ENCODE data around the gene GNAT2.

The GNAT2 gene

GRCh38 chr1:109641861-109642260 lies 22.4 kb upstream of the GNAT2 start:
- no peak for DNase-seq (ENCODE audit: low spot score)

- DNase-seq (ENCODE audit: low spot score), result no peak
Observed at GRCh38 chr1:109641078-109641740, 21.8 kb upstream of the GNAT2 start.

DNA sequence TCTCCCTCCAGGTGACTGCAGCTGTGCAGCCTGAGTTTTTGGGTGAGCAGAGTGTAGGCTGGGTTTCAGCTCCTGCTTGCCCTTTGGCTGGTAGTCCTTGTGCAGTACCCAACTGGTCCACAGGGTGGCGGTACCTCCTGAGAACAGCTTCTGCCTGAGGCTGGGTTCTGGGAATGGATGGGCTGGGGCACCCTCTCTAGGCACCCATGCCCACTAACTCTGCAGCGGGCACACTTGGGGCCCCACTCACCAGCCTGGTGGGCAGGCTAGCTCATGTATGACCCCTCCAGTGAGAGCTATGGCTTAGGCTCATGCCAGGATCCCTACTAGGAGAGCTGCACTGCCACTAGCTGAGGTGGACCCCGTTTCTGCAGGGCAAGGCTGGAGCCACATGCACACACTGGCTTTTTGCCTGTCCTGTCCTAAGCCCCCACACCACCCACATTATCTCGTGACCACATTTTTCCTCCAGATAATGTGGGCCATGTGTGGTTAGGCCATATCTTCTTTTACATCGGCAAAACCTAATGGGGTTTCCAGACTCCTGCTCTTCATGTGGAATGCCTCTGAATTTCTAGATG lies 21.0 kb upstream of the GNAT2 start:
- DNase-seq (ENCODE audit: low spot score), result peak; percentile 40

GRCh38 chr1:109639841-109640184 lies 20.4 kb upstream of the GNAT2 start:
- no peak for DNase-seq (ENCODE audit: low spot score)

- no peak for DNase-seq (ENCODE audit: low spot score)
Observed at GRCh38 chr1:109639063-109639840, 19.8 kb upstream of the GNAT2 start.

DNA sequence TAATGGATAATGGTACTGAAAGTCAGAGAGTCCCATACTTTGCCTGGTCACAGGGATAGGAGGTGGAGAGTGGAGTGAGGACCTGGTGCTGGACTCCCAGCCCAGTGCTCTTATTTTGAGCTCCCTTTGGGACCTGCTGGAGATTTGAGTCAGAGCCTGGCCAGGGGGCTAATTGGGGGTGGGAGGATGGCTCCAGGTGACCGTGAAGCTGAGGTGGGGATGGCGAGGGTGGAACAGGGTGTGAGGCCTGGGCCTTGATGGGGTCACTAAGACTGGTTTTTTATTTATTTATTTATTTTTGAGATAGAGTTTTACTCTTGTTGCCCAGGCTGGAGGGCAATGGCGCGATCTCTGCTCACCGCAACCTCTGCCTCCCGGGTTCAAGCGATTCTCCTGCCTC lies 18.0 kb upstream of the GNAT2 start:
- no peak for DNase-seq (ENCODE audit: low spot score)

DNA sequence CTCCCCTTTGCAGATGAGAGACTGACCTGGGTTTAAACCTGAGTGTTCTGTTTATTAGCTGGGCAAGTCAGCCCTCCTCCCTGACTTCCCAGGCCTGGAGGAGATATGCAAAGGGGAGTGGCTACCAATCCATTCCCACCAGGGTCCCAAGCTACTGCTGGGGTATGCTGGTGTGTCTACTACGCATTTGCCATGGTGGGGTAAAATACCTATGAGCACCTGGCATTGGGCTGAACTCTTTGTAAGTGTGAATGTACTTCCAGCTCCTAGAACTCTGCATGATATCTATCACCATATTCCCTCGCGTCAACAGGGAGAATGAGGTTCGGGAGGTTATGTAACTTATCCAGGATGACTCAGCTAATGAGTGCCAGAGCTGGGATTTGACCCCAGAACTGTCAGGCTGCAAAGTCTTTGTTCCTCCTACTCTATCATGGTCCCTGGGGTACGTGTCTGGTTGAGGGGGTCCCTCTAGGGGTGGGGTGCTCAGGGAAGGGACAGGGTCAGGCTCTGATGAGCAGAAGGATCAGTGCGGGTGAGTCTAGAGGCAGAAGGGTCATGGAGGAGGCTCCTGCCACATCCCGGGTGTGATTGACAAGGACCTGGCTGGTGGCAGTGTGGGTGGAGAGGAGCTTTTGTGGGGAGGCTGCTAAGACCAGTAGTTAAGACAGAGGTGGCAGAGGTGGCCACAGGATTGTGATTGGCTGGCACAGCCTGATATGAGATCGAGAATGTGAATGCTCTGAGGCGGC lies 17.0 kb upstream of the GNAT2 start:
- DNase-seq (ENCODE audit: low spot score), result peak; percentile 46

- no peak for DNase-seq (ENCODE audit: low spot score)
Observed at GRCh38 chr1:109635862-109636200, 16.4 kb upstream of the GNAT2 start.

DNA sequence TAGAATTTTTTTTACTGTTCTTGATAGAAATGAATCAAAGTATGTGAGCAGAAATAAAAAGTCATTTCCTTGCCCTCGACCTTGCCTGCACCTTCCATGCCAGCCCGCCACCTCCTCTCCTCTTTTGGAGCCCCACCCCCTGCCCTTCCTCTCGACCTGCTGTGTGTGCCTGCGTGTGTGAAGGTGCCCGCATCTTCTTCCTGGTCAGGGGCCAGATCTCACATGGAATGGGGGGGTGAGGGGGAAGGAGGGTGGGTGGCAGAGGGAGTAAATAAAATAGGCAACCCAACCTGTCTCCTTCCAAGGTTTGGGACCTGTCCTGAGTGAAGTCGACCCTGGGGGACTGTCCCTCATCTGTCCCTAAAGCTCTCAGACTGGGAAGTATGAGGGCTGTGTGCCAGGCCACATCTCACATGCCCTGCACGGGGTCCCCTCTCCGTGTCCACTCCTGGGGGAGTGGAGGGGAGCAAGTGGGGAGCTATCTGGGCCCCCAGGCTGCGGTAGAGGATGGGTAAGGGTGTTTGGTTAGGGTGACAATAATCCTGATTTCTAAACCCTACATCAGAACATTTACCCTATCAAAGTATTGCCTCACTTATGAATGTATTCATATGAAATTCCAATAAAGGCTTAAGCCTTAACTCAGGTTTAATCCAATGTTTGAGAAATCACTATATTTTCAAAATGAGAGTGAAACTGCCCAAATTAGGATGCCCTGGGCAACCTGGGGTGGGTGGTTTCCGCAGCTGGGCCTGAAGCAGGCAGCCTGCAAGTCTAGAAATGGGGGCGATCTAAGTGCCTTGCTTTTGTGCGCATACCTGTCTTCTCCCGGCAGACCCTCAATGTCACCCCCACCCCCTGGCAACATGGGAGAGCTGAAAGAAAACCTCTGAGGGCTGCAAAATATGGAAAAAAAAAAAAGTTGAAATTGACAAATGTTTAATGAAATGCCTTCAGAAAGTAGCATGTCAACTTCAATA lies 15.6 kb upstream of the GNAT2 start:
- no peak for DNase-seq (ENCODE audit: low spot score)

- DNase-seq (ENCODE audit: low spot score), result no peak
Observed at GRCh38 chr1:109634292-109634691, 14.9 kb upstream of the GNAT2 start.

DNA sequence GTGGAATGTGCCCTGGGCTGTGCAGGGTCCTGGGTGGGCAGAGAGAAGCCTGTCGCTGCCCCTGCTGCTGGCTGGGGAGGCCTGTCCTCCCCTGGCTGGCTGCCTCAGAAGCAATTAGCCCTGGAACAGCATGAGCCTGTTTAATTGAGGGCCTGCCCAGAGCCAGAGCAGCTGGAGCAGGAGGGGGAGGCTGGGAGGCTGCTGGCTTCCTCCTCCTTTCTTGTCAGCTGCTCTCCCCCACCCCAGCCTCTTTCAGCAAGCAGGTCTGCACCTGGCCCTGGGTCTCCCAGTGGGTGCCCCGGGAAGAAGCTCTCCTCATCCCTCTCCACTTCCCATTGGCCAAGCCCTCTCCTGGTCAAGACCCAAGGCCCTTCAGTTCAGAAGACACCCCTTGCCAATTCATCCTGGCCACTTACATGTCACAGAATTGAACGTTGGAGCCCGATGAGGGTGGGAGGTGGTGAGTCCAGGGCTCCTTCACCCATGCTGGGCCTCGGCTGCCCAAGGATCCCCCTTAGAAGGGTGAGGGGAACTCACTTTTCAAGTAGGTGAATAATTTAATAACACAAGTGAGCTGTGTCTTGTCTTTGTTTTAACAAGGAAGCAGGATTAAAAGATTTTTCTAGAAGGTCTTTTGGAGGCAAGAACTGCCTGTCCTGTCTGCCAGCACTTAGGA lies 13.4 kb upstream of the GNAT2 start:
- DNase-seq (ENCODE audit: low spot score), result no peak

GRCh38 chr1:109631513-109632505 lies 12.4 kb upstream of the GNAT2 start:
- DNase-seq (ENCODE audit: low spot score), result no peak

DNA sequence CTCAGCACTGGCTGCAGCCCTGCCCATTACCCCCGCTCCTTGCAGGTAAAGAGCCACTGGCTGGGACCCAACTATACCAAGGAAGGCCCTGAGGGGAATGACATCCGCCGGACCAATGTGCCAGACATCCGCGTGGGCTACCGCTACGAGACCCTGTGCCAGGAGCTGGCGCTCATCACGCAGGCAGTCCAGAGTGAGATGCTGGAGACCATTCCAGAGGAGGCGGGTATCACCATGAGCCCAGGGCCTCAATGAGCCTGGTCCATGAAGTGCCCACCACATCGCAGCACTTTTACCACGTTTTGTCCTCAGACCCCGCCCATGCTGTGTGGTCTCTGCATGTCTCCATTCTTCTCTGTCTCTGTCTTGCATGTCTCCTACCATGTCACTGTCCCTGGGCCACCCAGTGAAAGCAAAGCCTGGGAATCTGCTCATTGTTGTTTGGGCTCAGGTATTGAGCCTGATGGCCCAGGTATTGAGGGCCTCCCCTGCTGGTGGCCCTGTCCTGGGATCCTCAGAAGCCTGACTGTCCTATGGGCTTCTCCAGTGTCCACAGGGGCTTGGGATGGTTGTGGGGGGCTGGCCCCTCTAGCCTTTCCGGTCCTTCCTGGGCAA lies 11.6 kb upstream of the GNAT2 start:
- DNase-seq (ENCODE audit: low spot score), result no peak

DNA sequence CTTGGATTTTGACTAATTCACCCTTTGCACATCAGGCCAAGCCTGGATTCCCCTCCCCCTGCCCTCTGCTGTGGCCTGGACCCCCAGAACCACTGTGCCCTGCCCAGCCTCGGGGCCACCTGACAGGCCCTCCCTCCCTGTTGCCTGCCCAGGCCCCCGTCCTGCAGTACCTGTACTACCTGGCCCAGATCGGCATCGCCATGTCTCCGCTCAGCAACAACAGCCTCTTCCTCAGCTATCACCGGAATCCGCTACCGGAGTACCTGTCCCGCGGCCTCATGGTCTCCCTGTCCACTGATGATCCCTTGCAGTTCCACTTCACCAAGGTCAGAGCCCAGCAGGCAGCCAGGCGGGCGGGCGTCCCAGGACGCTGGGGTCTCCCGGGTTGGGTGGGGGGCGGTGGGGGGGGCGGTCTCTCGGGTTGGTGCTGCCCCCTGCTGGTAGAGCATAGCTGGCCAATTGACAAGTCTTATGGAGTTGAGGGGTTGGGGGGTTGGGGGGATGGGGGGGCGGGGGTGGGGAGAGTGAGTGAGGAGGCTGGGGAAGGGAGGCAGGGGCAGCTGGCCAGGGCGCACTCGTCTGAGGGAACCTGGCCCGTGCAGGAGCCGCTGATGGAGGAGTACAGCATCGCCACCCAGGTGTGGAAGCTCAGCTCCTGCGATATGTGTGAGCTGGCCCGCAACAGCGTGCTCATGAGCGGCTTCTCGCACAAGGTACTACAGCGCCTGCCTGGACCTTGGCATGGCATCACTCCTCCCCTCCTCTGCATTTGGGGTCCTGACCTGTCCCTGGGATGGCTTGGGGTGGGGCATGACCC lies 10.9 kb upstream of the GNAT2 start:
- no peak for DNase-seq (ENCODE audit: low spot score)

DNA sequence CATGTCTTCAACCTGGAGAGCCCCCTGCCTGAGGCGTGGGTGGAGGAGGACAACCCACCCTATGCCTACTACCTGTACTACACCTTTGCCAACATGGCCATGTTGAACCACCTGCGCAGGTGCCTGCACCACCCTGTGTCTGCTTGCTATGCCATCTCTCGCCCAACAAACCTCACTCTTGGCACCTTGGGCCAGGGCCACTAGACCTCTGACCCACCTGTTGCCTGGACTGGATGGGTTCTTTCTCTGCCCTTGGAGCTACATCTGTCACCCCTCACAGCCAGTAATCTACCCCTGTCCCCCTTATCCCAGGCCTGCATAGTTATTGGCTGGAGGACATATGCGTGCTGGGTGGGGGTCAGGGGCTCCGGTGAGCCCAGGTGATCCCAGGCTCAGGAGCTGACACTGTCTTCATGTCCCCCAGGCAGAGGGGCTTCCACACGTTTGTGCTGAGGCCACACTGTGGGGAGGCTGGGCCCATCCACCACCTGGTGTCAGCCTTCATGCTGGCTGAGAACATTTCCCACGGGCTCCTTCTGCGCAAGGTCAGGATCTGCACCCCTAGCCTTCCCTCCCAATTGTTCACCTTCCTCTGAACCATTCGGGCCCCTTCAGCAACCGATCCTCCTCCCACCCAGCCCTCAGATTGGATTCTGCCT lies 10.1 kb upstream of the GNAT2 start:
- DNase-seq (ENCODE audit: low spot score), result no peak

DNA sequence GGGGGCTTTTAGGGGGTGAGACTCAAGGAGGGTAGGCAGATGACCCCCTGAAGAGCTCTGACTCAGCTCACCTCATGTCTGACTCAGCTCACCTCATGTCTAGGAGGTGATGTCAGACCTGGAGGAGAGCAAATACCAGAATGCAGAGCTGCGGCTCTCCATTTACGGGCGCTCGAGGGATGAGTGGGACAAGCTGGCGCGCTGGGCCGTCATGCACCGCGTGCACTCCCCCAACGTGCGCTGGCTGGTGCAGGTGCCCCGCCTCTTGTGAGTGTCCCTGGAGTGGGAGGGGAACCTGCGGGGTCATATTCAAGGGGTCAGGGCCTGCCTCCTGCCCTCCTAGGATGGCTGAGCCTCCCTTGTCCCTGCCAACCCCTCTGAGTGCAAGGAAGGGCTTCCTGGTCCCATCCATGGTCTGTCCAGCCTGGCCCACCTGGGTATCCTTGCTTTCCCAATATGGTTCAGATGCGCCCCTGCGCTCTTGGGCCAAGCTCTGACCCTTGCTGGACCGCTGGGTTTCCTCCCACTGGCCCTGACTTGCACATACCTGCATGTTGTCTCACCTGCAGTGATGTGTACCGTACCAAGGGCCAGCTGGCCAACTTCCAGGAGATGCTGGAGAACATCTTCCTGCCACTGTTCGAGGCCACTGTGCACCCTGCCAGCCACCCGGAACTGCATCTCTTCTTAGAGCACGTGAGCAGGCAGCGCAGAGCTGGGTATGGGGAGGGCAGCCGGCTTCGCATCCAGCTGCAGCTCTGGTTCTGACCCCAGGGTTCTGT lies 9.3 kb upstream of the GNAT2 start:
- no peak for DNase-seq (ENCODE audit: low spot score)

Data from SW480 (cell line).